K562 (cell line): ENCODE data around the gene HMOX2. TPM values are rescaled to one million over a fixed set of nuclear protein-coding genes. Genes with fewer than 3 reads are reported as not detected.

Experiments
- ARID4B ChIP-seq: sonication (generic); formaldehyde crosslinking; IDR thresholded peaks from 2 replicates; pipeline ENCODE4 v1.8.0; 2022; ENCODE audit warnings: mild to moderate bottlenecking, missing genetic modification reagents
- ATF7 ChIP-seq: fragments of 450-650 bp; IDR thresholded peaks from 2 replicates; pipeline ENCODE4 v1.7.1; 2014; ENCODE audit warnings: mild to moderate bottlenecking, moderate library complexity
- C11orf30 ChIP-seq: fragments of 450-650 bp; IDR thresholded peaks from 2 replicates; pipeline ENCODE4 v1.6.1; 2016; ENCODE audit warnings: low read depth, mild to moderate bottlenecking
- CC2D1A ChIP-seq: fragments of 450-650 bp; IDR thresholded peaks from 2 replicates; pipeline ENCODE4 v1.6.1; 2017; ENCODE audit warnings: mild to moderate bottlenecking
- FOXJ3 ChIP-seq: sonication (generic); formaldehyde crosslinking; IDR thresholded peaks from 2 replicates; pipeline ENCODE4 v1.4.0; 2020; ENCODE audit warnings: mild to moderate bottlenecking, missing genetic modification reagents
- GABPB2 ChIP-seq: fragments of 250-450 bp; sonication (Bioruptor Pico); conservative IDR thresholded peaks from 2 replicates; pipeline ENCODE4 v1.5.1; 2021; ENCODE audit warnings: mild to moderate bottlenecking
- HDAC2 ChIP-seq: fragments of 450-650 bp; IDR thresholded peaks from 2 replicates; pipeline ENCODE4 v1.6.1; 2016; ENCODE audit warnings: mild to moderate bottlenecking
- HNRNPUL1 ChIP-seq: fragments of 200-400 bp; formaldehyde crosslinking; IDR thresholded peaks from 2 replicates; pipeline ENCODE4 v1.6.1; 2017; ENCODE audit warnings: low read length
- MEF2A ChIP-seq: IDR thresholded peaks from 2 replicates; pipeline ENCODE4 v1.6.1; 2011; ENCODE audit warnings: low read depth, mild to moderate bottlenecking, low read length, moderate library complexity; ENCODE audit not compliant: control insufficient read depth
- NFATC3 ChIP-seq: fragments of 450-650 bp; IDR thresholded peaks from 2 replicates; pipeline ENCODE4 v1.6.1; 2017; ENCODE audit warnings: mild to moderate bottlenecking
- NR3C1 ChIP-seq: sonication (generic); formaldehyde crosslinking; IDR thresholded peaks from 2 replicates; pipeline ENCODE4 v1.8.1; 2022; ENCODE audit warnings: missing genetic modification reagents
- RBM14 ChIP-seq: fragments of 200-400 bp; formaldehyde crosslinking; IDR thresholded peaks from 2 replicates; pipeline ENCODE4 v1.6.1; 2018; ENCODE audit warnings: low read depth, mild to moderate bottlenecking, low read length, moderate library complexity, borderline replicate concordance; ENCODE audit not compliant: insufficient read depth
- RBM39 ChIP-seq: fragments of 200-400 bp; formaldehyde crosslinking; optimal IDR thresholded peaks from 2 replicates; pipeline ENCODE3; 2018; ENCODE audit warnings: low read depth, low read length
- RFX1 ChIP-seq: fragments of 450-650 bp; IDR thresholded peaks from 2 replicates; pipeline ENCODE4 v1.6.1; 2016; ENCODE audit warnings: mild to moderate bottlenecking, moderate library complexity
- SPI1 ChIP-seq: IDR thresholded peaks from 2 replicates; pipeline ENCODE4 v1.6.1; 2011; ENCODE audit warnings: low read depth, low read length, control low read depth, borderline replicate concordance
- XRCC3 ChIP-seq: fragments of 450-650 bp; IDR thresholded peaks from 2 replicates; pipeline ENCODE4 v1.6.1; 2017; ENCODE audit warnings: mild to moderate bottlenecking, moderate library complexity
- YY1 ChIP-seq, 3 experiments: IDR thresholded peaks; 2 replicates each; pipeline ENCODE4 v1.6.1; 2011; ENCODE audit warnings: low read length in 2 of 3, mild to moderate bottlenecking in 2 of 3, moderate library complexity in 2 of 3, borderline replicate concordance in 1 of 3, control low read depth in 1 of 3, low read depth in 1 of 3; ENCODE audit not compliant: insufficient read depth in 3 of 3, insufficient replicate concordance in 2 of 3, control insufficient read depth in 1 of 3, insufficient read length in 1 of 3; ENCODE audit errors: extremely low read depth in 1 of 3
- ZBTB7A ChIP-seq: IDR thresholded peaks from 2 replicates; pipeline ENCODE4 v1.6.1; 2011; ENCODE audit warnings: low read depth, mild to moderate bottlenecking, low read length, moderate library complexity, borderline replicate concordance; ENCODE audit not compliant: control insufficient read depth
- ZNF124 ChIP-seq: sonication (generic); formaldehyde crosslinking; IDR thresholded peaks from 2 replicates; pipeline ENCODE4 v1.8.1; 2022; ENCODE audit warnings: missing genetic modification reagents
- polyA plus RNA-seq, 8 experiments: library from polyadenylated mRNA; depleted of rRNA in 4 of 8; stranded (reverse) in 5 of 8; unstranded in 3 of 8; fragments of >200 nt; fragmentation: Nextera tagmentation in 2 of 8; fragmentation: Illumina TruSeq in 1 of 8; extraction: Ambion mirVana in 2 of 8; extraction: Trizol in 1 of 8; gene quantifications; 2 replicates each; pipeline versions ENCODE4 v1.2.1 to v1.2.3, GENCODE V29; 2011 to 2014; ENCODE audit warnings: inconsistent platforms in 1 of 8, missing spikeins in 1 of 8
- total RNA-seq, 7 experiments: library from RNA; depleted of rRNA in 6 of 7; stranded (reverse); fragments of >200 nt in 6 of 7; fragmentation: Illumina TruSeq in 2 of 7; extraction: Trizol in 2 of 7; gene quantifications; 2 replicates each; pipeline versions ENCODE4 v1.2.1 to v1.2.3, GENCODE V29; 2011 to 2021; ENCODE audit warnings: low replicate concordance in 1 of 7
- TF ChIP-seq, protein P1 (sequence below): fragments of 250-450 bp; sonication (Bioruptor Pico); IDR thresholded peaks from 2 replicates; pipeline ENCODE4 v1.4.0; 2020; ENCODE audit warnings: mild to moderate bottlenecking
- TF ChIP-seq, protein P2 (sequence below), 2 experiments: fragments of 450-650 bp in 1 of 2; sonication (generic) in 1 of 2; formaldehyde crosslinking; conservative IDR thresholded peaks; 2 replicates each; pipeline versions ENCODE4 v1.4.0 to v1.8.1; 2020 to 2022; ENCODE audit warnings: mild to moderate bottlenecking in 1 of 2, missing genetic modification reagents in 1 of 2

The HMOX2 gene
- total and polyA plus RNA-seq, 9 of the 15 experiments (the other 6 are each of a cell fraction or from before 2014, with no cell fraction given), result 26.8 to 87.4 (median 57.4) TPM

DNA sequence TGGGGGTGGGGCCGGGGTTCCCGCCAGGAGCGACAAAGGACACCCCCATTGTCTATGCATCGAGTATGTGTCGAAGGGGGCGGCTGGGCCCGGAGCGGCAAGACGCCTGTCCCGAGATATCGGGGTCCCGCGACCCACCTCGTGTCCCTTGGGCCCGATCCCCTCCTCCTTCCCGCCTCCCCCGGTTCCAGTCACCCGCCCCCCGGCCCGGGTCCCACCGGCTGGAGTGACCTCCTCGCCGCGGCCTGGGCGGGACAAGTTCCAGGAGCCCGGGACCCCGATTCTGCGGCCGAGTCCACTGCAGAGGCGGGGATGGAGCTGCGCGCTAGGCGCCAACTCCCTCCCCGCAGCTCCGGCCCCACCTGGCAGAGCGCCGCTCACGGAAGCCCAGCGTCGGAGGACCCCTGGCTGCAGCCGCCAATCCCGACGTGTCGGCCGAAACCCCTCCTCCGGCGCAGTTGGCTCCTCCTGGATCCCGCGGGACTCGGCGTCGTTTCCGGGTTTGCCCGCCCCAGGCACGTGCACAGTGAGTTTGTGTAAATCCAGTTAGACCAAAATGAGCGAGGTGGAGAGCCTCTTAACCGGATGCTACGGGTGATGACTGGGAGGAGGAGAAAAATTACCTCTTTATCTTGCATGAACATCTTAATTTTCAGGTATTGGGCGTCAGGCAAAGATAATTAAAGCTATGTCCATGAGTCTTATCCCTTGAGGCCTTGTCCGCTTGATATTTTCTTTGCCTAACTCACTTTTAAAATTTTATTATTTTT, 1.8 kb upstream of the HMOX2 start, which contains the start of gene NMRAL1 (continued):
- TF ChIP-seq MEF2A (no peak), CC2D1A (no peak), ZNF124 (CRISPR knock-in tag) (no peak), FOXJ3 (CRISPR knock-in tag) (no peak), XRCC3 (no peak), NFATC3 (no peak), RBM39 (no peak), ZBTB7A (peak; percentile 95), ARID4B (peak; percentile 36; the same call in 1 of the 2 replicates), RFX1 (no peak), HNRNPUL1 (no peak), ATF7 (peak; percentile 80), RBM14 (no peak), HDAC2 (peak; percentile 25; the same call in 1 of the 2 replicates), YY1 (IDR thresholded peaks at IDR 0.05; ENCODE audit: borderline replicate concordance in 1 of 3, control insufficient read depth in 1 of 3, extremely low read depth in 1 of 3, insufficient read depth in 3 of 3, insufficient read length in 1 of 3, insufficient replicate concordance in 2 of 3, low read depth in 1 of 3, low read length in 2 of 3) (peak in 2 of 3 experiments; percentile 73 to 78), SPI1 (no peak), C11orf30 (peak; percentile 66), NR3C1 (CRISPR knock-in tag) (no peak), GABPB2 (CRISPR knock-in tag) (no peak)
- TF ChIP-seq, protein P1, sequence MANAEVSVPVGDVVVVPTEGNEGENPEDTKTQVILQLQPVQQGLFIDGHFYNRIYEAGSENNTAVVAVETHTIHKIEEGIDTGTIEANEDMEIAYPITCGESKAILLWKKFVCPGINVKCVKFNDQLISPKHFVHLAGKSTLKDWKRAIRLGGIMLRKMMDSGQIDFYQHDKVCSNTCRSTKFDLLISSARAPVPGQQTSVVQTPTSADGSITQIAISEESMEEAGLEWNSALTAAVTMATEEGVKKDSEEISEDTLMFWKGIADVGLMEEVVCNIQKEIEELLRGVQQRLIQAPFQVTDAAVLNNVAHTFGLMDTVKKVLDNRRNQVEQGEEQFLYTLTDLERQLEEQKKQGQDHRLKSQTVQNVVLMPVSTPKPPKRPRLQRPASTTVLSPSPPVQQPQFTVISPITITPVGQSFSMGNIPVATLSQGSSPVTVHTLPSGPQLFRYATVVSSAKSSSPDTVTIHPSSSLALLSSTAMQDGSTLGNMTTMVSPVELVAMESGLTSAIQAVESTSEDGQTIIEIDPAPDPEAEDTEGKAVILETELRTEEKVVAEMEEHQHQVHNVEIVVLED (CRISPR knock-in tag), result peak; percentile 56
- TF ChIP-seq, protein P2, sequence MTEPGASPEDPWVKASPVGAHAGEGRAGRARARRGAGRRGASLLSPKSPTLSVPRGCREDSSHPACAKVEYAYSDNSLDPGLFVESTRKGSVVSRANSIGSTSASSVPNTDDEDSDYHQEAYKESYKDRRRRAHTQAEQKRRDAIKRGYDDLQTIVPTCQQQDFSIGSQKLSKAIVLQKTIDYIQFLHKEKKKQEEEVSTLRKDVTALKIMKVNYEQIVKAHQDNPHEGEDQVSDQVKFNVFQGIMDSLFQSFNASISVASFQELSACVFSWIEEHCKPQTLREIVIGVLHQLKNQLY (CRISPR knock-in tag; conservative IDR thresholded peaks at IDR 0.05), result no peak
